Activated T-helper 9 cell treated with anti-CD3 and anti-CD28 coated beads, Interleukin-2, amount 50 U/mL, for 16 hours (primary cell): ENCODE data around the gene SLF2.
"Not testable (repeated sequence)": the region's sequence is repeated elsewhere in the genome, so short reads cannot be mapped to it uniquely, and the experiment has no call there.

Source experiments
- DNase-seq: peaks from one replicate; pipeline ENCODE4 v3.0.0-alpha.2; 2020; ENCODE audit warnings: low read depth

Gene SLF2

DNA sequence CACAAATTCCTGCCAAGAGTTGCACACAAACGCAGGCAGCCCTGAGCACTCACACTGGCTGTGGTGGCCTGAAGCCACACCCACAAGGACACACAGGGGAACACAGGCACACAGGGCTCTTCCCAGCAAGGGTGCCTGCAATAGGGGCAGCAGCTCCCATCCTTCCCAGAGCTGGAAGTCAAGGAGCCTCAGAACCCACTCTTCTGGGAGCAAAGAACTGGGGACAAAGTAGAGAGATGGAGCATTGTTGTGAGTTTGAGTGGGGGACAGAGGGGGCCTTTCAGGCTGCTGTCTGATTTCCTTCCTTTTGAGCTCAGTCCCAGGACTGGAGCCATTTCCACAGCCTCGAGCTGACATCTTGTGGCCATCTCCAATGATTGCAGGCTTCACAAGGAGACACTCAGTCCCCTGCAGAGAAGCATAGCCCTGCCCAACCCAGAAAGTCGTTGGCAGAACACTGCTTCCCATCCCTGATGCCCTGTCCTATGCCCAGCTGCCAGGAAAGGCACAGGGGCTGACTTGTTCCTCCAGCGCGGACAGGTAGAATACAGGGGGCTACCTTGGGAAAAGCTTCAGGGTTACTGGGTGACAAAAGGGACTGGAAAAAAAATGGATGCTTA lies 34.4 kb upstream of the SLF2 start:
- DNase-seq: no peak

DNA sequence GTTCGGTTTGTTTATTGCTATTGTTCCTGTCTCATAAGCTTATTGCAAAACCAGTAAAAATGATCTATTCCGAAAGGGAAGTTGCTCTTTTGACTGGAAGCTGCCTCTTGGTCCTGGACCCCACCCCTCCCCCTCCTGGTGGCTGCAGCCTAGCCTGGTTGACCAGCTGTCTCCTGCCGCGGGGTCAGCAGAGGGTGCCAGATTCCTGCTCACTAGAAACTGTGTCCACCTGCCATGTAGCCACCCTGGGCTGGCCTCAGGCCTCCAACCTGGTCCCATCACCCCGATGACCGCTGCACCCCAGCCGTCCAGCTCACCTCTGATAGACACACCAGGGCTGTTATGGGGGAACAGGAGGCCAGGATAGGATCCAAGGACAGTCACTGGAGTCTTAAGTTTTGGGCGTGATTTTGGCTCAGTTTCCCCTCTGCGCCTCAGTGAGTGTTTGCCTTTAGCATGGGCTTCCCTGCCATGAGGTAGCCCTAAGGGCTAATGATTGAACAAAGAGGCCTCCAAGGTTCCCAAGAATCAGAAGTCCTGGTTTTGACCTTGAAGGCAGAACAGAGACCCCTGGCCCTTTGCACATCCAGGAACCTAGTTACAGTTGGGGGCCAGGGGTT lies 32.9 kb upstream of the SLF2 start:
- no peak for DNase-seq

DNA sequence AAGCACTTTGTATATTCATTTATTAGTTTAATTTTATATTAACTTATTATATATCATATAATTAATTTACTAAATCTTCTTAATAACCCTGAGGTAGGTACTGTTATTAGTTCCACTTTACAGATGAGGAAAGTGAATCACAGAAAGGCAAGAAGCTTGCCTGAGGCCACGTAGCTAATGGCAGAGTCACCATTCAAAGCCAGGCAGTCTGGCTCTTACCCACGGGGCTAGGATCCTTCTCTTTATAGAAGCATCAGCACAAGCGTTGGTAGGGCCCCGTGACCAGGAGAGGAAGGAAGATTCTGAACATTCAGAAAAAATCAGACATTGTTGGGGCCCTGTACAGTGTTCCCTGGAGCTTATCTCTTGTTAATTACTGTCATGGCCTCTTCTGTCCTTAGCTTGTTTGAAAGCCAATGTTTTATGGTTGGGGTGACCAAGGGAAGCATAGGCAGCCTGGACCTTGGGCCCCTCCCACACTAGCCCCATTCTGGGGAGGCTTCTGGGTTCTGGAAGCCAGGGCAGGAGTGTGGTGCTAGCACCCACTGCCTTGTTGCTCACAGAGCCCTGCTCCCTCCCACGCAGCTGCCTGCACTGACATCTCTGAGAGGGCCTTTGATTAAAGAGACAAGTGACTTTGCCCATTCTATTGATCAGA lies 31.1 kb upstream of the SLF2 start:
- no peak for DNase-seq

- DNase-seq: no peak
Measured at GRCh38 chr10:100882252-100882651, 30.5 kb upstream of the SLF2 start.

GRCh38 chr10:100882671-100883311 lies 30.0 kb upstream of the SLF2 start:
- no peak for DNase-seq

DNA sequence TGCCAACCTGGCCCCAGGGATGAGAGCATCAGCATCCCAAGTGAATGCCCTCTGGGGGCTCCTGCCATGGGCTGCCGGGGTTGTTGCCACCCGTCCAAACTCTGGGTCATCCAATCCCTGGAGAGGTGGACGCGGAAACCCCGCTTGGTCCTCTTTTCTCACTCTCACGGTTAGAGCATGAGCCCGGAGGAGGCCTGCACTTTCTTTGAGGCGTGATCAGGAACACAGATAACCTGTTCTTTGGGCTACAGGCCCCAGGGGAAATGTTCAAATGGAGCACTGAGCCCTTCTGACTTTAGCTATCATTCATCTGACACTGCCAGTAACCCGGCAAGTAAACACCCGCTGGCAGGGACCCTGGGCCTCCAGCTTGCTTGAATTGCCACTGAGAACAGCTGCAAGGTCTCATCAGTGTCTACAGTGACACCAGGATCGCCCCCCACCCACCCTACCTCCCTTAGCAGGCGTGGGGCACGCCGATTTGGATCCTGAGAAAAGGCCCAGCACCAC lies 29.4 kb upstream of the SLF2 start:
- no peak for DNase-seq

DNA sequence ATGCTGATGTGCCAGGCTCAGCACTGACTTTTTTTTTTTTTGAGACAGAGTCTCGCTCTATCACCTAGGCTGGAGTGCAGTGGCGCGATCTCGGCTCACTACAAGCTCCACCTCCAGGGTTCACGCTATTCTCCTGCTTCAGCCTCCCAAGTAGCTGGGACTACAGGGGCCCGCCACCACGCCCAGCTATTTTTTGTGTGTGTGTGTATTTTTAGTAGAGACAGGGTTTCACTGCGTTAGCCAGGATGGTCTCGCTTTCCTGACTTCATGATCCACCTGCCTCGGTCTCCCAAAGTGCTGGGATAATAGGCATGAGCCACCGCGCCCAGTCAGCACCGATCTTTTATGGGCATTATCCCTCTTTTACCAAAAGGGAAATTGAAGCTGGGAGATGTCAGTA lies 27.2 kb upstream of the SLF2 start:
- DNase-seq: not testable (repeated sequence)

GRCh38 chr10:100886091-100886490 lies 26.7 kb upstream of the SLF2 start:
- DNase-seq: no peak

DNA sequence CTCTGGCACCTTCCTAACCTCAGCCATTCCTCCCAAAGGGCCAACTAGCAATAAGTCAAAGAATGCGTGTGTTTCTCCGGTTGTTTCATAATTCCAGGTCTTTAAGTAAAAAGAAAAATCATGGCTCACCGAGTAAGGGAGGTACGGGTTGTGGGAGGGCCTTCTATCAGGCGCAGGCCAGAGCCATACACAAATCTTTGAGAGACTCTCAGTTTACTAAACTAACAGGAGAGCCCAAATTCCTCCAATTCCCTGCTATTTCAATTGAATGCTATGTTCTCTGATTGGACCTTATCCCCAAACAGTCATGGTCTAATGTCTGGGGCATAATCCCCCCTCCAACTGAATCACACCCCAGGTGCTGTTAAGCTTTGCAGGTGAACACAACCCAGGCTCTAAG lies 26.2 kb upstream of the SLF2 start:
- DNase-seq: no peak

- no peak for DNase-seq
Measured at GRCh38 chr10:100886963-100887362, 25.8 kb upstream of the SLF2 start.

DNA sequence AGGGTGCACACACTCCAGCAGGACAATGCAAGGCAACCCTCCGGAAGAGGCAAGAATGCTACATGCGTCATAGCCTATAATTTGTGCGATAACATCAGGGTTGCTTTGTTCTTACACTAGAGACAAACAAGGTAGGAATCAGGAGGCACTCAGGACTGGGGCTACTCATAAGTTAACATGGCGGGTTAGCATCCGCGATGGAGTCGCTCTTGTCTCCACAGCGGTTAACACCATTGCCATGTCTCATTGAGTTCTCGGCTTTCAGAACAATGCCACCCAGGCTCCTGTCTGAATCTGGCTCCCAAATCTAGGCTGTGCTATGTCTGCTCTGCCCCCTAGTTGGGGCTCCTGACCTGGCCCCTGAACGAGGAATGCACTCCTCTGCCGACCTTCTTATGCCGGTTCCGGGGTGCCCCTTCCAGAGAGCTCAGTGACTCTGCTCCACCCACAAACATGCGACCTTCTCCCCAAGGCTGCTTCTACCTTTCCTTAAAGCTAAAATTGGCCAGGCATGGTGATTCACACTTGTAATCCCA lies 24.9 kb upstream of the SLF2 start:
- DNase-seq: no peak

DNA sequence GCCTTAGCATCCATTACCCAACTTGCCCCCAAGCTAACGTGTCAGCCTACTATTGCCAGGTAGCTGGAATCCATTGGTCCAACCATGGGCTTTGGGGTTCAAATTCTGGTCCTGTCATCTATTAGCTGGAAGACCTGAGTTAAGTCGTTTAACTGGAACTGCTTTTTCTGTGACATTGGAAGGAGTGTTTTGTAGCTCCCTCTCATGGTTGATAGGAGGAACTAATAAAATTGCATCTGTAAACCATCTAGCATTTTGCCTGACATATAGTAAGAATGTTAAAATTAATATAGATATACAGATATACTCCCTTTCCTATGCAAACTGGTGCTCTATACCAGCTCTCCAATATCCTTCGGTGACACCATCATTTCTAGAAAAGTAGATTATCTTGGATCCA lies 23.8 kb upstream of the SLF2 start:
- no peak for DNase-seq

DNA sequence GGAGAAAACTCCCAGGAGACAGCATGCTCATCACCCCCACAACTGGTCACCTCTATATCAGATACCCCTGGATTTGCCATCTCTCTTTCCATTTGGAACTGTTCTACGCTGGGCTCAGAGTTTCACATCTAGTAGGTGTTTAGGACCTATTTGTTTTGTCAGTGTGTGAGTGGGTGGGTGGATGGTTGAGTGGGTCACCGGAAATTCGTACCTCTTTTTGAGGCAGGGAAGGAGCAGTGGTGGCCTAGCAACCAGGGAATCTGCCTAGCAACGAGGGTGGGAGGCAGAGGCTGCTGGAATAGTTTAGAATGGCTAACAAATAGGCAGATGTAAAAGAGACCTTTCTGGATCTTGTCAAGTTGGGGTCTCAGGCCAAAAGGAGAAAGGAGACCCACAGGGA lies 23.2 kb upstream of the SLF2 start:
- no peak for DNase-seq

- no peak for DNase-seq
Measured at GRCh38 chr10:100890141-100890672, 22.6 kb upstream of the SLF2 start.

- DNase-seq: no peak
Measured at GRCh38 chr10:100890673-100891317, 22.0 kb upstream of the SLF2 start.

GRCh38 chr10:100894033-100894432 lies 18.7 kb upstream of the SLF2 start:
- DNase-seq: no peak

- DNase-seq: no peak
Measured at GRCh38 chr10:100894589-100895294, 18.0 kb upstream of the SLF2 start.

DNA sequence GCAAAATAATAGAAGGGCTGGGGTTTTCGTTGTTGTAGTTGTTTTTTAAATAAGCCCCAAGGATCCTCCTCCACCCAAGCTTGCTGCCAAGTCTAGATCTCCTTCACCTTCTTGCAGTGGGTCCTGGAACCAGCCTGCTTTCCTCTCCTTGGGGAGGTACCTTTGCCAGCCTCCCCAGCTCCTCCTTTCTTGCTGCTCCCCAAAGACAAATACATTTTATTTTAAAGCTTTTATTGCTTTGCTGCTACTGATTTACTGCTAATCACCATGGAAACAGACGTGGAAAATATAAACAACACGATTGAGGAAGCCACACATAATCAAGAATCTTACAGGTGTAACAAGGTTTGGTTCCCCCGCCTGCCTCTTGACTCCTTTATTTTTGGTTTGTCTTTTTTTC lies 17.4 kb upstream of the SLF2 start:
- no peak for DNase-seq

DNA sequence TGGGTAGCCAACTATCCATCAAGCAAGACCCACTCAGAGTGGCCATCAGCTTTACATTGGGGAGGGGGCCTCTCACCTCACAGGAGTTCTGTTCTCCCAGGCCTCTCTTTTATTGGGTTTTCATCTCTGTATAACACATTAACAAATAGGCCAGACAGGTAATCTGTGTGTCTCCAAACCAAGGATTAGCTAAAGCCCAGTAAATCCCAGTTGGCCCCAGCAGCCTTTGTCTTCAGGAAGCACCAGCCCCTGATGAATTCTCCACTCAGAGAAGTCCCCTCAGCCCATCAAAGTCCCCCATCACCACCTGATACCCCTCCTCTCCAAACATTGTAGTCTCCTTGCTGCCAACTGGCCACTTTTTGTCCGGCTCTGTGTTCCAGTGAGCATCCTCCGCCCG lies 16.9 kb upstream of the SLF2 start:
- DNase-seq: no peak

- DNase-seq: no peak
Measured at GRCh38 chr10:100896876-100897461, 15.8 kb upstream of the SLF2 start.

DNA sequence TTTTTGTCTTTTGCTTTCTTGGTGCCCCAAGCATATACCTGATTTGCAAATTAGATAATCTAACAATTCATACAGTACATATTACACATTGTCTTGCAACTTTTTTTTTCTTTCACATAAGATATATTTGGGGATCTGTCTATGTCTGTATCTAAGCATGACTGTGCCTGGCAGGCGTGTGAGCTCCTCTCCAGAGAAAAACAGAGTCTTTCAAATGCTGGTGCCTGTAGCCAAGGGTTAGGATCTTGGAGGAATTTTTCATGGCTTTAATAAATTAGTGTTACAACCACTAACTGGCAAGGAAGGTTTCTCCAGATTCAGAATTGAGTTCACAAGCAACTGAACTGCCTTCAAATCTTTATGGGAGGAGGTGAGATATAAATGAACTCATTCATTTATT lies 14.8 kb upstream of the SLF2 start:
- no peak for DNase-seq
